GM23248 (cell line): ENCODE measurements around the gene SRRM4. TPM values are rescaled to one million over a fixed set of nuclear protein-coding genes. Genes with fewer than 3 reads are reported as not detected.

Experiments
- DNase-seq: peaks from one replicate; pipeline ENCODE4 v3.0.0-alpha.2; 2015
- H2AFZ ChIP-seq: fragments of 200-600 bp; sonication (generic); 2 replicates; pipeline ENCODE4 v1.6.1; 2016; ENCODE audit warnings: antibody characterized with exemption
- H3F3A ChIP-seq: fragments of 200-600 bp; sonication (generic); 2 replicates; pipeline ENCODE4 v1.6.1; 2016; ENCODE audit warnings: mild to moderate bottlenecking, antibody characterized with exemption, mixed run types; ENCODE audit not compliant: insufficient read depth
- H3K27ac ChIP-seq: fragments of 200-600 bp; sonication (generic); 2 replicates; pipeline ENCODE4 v1.5.1; 2016; ENCODE audit warnings: mild to moderate bottlenecking
- H3K27me3 ChIP-seq: fragments of 200-600 bp; sonication (generic); replicated peaks from 2 replicates; pipeline ENCODE4 v1.6.1; 2016; ENCODE audit warnings: mild to moderate bottlenecking; ENCODE audit not compliant: insufficient read depth
- H3K36me3 ChIP-seq: fragments of 200-600 bp; sonication (generic); 2 replicates; pipeline ENCODE4 v1.6.1; 2016; ENCODE audit warnings: low read depth, mild to moderate bottlenecking
- H3K4me1 ChIP-seq: fragments of 200-600 bp; sonication (generic); 2 replicates; pipeline ENCODE4 v1.6.1; 2016; ENCODE audit warnings: mild to moderate bottlenecking; ENCODE audit not compliant: insufficient read depth
- H3K4me2 ChIP-seq: fragments of 200-600 bp; sonication (generic); one replicate; pipeline ENCODE4 v1.6.1; 2016; ENCODE audit warnings: mild to moderate bottlenecking; ENCODE audit not compliant: unreplicated experiment
- H3K4me3 ChIP-seq: fragments of 200-600 bp; sonication (generic); 2 replicates; pipeline ENCODE4 v1.5.1; 2016; ENCODE audit warnings: mild to moderate bottlenecking
- H3K79me2 ChIP-seq: fragments of 200-600 bp; sonication (generic); 2 replicates; pipeline ENCODE4 v1.6.1; 2016; ENCODE audit warnings: mild to moderate bottlenecking; ENCODE audit not compliant: insufficient read depth
- H3K9ac ChIP-seq: fragments of 200-600 bp; sonication (generic); 2 replicates; pipeline ENCODE4 v1.6.1; 2016; ENCODE audit warnings: mild to moderate bottlenecking
- H3K9me2 ChIP-seq: fragments of 200-600 bp; sonication (generic); 2 replicates; pipeline ENCODE4 v1.6.1; 2016; ENCODE audit warnings: mixed run types, mild to moderate bottlenecking, moderate library complexity; ENCODE audit not compliant: insufficient read depth
- H3K9me3 ChIP-seq: fragments of 200-600 bp; sonication (generic); one replicate; pipeline ENCODE4 v1.6.1; 2017; ENCODE audit warnings: low read depth
- H4K20me1 ChIP-seq: fragments of 200-600 bp; sonication (generic); 2 replicates; pipeline ENCODE4 v1.6.0; 2016; ENCODE audit not compliant: insufficient read depth
- EZH2 ChIP-seq: fragments of 200-600 bp; sonication (generic); IDR thresholded peaks from 2 replicates; pipeline ENCODE4 v1.6.1; 2018; ENCODE audit warnings: antibody characterized with exemption, mild to moderate bottlenecking; ENCODE audit not compliant: insufficient read depth, poor library complexity, severe bottlenecking
- EZH2phosphoT487 ChIP-seq: fragments of 200-600 bp; sonication (generic); IDR thresholded peaks from 2 replicates; pipeline ENCODE4 v1.6.1; 2018; ENCODE audit warnings: antibody characterized with exemption, moderate library complexity, mild to moderate bottlenecking, low read depth; ENCODE audit not compliant: insufficient read depth
- WGBS, 2 experiments: methylation state at CpG; one replicate each; pipeline ENCODE4 v1.1.6; 2015 to 2017; ENCODE audit warnings: low lambda C conversion rate in 2 of 2, low coverage in 1 of 2; ENCODE audit errors: missing lambda C conversion rate in 2 of 2; 5-methylcytosine and 5-hydroxymethylcytosine counted together
- in situ Hi-C: fragments of 300-500 bp; cut with MboI; formaldehyde crosslinking; loops from 2 replicates; pipeline ENCODE4 v1.15.0; 2020
- polyA plus RNA-seq: library from polyadenylated mRNA; unstranded; fragments of >200 nt; fragmentation: Nextera tagmentation; extraction: Ambion mirVana; gene quantifications from 2 replicates; pipeline ENCODE4 v1.2.1, GENCODE V29; 2016
- total RNA-seq: library from RNA; depleted of rRNA; stranded (reverse); fragments of >200 nt; shearing (Covaris generic); gene quantifications from 2 replicates; pipeline ENCODE4 v1.2.3, GENCODE V29; 2014

The SRRM4 gene
- total and polyA plus RNA-seq, 2 experiments from 2014 or later, result not detected

DNA sequence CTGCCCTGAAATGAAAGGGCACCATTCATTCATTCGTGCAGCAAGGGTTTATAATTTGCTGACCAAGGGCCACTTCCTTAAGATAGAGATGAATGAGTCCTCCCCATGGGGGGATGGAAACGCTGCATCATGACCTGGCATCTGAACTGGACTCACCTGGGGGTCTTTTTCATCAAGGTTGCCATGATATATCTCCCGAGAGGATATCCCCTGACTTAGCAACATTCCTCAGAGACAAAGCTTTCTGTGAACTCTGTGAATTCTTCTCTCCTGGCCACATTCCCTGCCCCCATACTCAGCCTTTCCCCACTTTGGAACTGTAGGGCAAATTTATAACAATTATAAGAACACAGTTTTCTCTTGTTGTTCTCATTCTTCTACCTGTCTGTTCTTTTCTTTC is 30.8 kb downstream of the SRRM4 start:
- no peak overlapping the region for H3K4me3 ChIP-seq
- H3F3A ChIP-seq, result no peaks in the 10 kb centered on the region
- H3K9me3 ChIP-seq, result no peaks in the 10 kb centered on the region
- H3K27ac ChIP-seq, result no peak overlapping the region
- H3K79me2 ChIP-seq, result no peaks in the 10 kb centered on the region
- in situ Hi-C loops, result no loop called here
- H3K4me2 ChIP-seq, result no peak overlapping the region
- no peak for TF ChIP-seq EZH2phosphoT487
- TF ChIP-seq EZH2, result no peak
- no peak overlapping the region for H2AFZ ChIP-seq
- no peaks in the 10 kb centered on the region for H4K20me1 ChIP-seq
- no peaks in the 10 kb centered on the region for H3K9me2 ChIP-seq
- no peaks in the 10 kb centered on the region for H3K36me3 ChIP-seq
- 0 to 1% methylated on average over 3 of the region's 3 CpGs for WGBS, 2 experiments
- H3K27me3 ChIP-seq, result no peaks in the 10 kb centered on the region
- H3K4me1 ChIP-seq, result no peaks in the 10 kb centered on the region
- no peak for DNase-seq
- no peak overlapping the region for H3K9ac ChIP-seq

GRCh38 chr12:119013023-119013422 is 31.7 kb downstream of the SRRM4 start:
- no peaks in the 10 kb centered on the region for H3K9me2 ChIP-seq
- no peaks in the 10 kb centered on the region for H4K20me1 ChIP-seq
- no peaks in the 10 kb centered on the region for H3K36me3 ChIP-seq
- no peaks in the 10 kb centered on the region for H3K4me1 ChIP-seq
- H3K27me3 ChIP-seq, result no peaks in the 10 kb centered on the region
- no peak for DNase-seq
- TF ChIP-seq EZH2 (no peak), EZH2phosphoT487 (no peak)
- H3K4me2 ChIP-seq, result no peak overlapping the region
- no peaks in the 10 kb centered on the region for H3F3A ChIP-seq
- H3K27ac ChIP-seq, result no peak overlapping the region
- no peaks in the 10 kb centered on the region for H3K79me2 ChIP-seq
- no peak overlapping the region for H3K9ac ChIP-seq
- H3K4me3 ChIP-seq, result no peak overlapping the region
- no peaks in the 10 kb centered on the region for H3K9me3 ChIP-seq
- H2AFZ ChIP-seq, result no peak overlapping the region
- in situ Hi-C loops, result no loop called here

GRCh38 chr12:119014368-119014767 is 33.0 kb downstream of the SRRM4 start:
- in situ Hi-C loops, result no loop called here
- Histone ChIP-seq H3K27me3 (no peaks in the 10 kb centered on the region), H2AFZ (no peak overlapping the region), H3K79me2 (no peaks in the 10 kb centered on the region), H3K4me3 (no peak overlapping the region), H3K9me3 (no peaks in the 10 kb centered on the region), H3K4me2 (no peak overlapping the region), H3K36me3 (no peaks in the 10 kb centered on the region), H3K9ac (no peak overlapping the region), H3K27ac (no peak overlapping the region), H3K9me2 (no peaks in the 10 kb centered on the region), H3K4me1 (no peaks in the 10 kb centered on the region), H3F3A (no peaks in the 10 kb centered on the region), H4K20me1 (no peaks in the 10 kb centered on the region)
- no peak for DNase-seq
- 13 to 27% methylated on average over 1 of the region's 1 CpG for whole genome bisulfite sequencing, 2 experiments
- TF ChIP-seq EZH2phosphoT487 (no peak), EZH2 (no peak)

DNA sequence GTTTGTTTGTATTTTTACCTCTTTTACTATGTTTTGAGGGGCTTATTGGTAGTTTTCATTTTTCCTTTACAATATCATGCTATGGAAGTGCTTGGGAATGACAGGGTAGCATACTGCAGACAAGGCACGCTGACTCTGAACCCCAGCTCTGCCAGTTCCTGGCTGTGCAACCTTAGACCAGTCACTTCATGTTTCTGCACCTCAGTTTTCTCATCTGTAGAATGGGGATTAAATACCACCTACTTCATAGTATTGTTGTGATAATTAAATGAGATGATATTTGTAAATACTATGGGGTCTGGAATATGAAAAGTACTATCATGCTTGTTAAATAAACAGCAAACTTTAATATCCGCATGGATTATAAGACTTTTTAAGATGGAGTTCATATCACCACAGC is 35.4 kb downstream of the SRRM4 start:
- H2AFZ ChIP-seq, result no peak overlapping the region

DNA sequence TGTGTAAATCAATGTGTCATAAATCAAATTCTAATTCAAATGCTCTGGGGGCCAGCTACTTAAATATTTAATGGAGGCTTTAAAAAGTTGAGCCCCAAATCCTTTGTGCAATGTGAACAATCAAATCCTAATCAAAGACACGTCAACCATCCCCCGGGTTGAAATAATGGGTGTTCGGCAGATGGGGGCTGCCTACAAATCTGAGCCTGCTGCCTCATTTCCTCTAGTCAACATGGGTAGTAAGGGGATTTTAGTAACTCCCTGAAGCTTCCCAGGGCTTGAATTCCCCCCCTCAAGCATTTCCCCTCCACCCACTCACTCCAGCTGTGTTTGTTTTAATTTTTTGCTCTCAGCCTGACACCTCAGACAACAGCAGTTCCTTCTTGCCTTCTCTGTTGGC is 37.8 kb downstream of the SRRM4 start:
- in situ Hi-C loops, result no loop called here
- Histone ChIP-seq H3K9ac (no peak overlapping the region), H3F3A (no peaks in the 10 kb centered on the region), H3K27me3 (no peaks in the 10 kb centered on the region), H3K36me3 (no peaks in the 10 kb centered on the region), H3K4me2 (no peak overlapping the region), H4K20me1 (no peaks in the 10 kb centered on the region), H3K9me3 (no peaks in the 10 kb centered on the region), H3K27ac (no peak overlapping the region), H3K4me3 (no peak overlapping the region), H2AFZ (no peak overlapping the region), H3K4me1 (no peaks in the 10 kb centered on the region), H3K9me2 (no peaks in the 10 kb centered on the region), H3K79me2 (no peaks in the 10 kb centered on the region)
- no peak for DNase-seq
- WGBS, 2 experiments, result 2 to 8% methylated on average over 3 of the region's 3 CpGs
- TF ChIP-seq EZH2phosphoT487 (no peak), EZH2 (no peak)

More for the DNA sequence above, 35.4 kb downstream of the SRRM4 start:
- Histone ChIP-seq H3K79me2 (no peaks in the 10 kb centered on the region), H3K4me3 (no peak overlapping the region), H3F3A (no peaks in the 10 kb centered on the region), H3K27me3 (no peaks in the 10 kb centered on the region), H3K9ac (no peak overlapping the region), H4K20me1 (no peaks in the 10 kb centered on the region), H3K27ac (no peak overlapping the region), H3K4me2 (no peak overlapping the region), H3K4me1 (no peaks in the 10 kb centered on the region), H3K9me2 (no peaks in the 10 kb centered on the region), H3K36me3 (no peaks in the 10 kb centered on the region), H3K9me3 (no peaks in the 10 kb centered on the region)
- TF ChIP-seq EZH2, result no peak
- no peak for TF ChIP-seq EZH2phosphoT487
- no peak for DNase-seq
- WGBS, 2 experiments, result 31 to 32% methylated on average over 2 of the region's 2 CpGs
- in situ Hi-C loops, result no loop called here
